Measurements from ENCODE around the gene PHF23. TPM values are rescaled to one million over a fixed set of nuclear protein-coding genes. Genes with fewer than 3 reads are reported as not detected.

PHF23 gene
- total RNA-seq, 6 experiments from 2014 or later = 16.0 to 24.3 (median 18.2) TPM

DNA sequence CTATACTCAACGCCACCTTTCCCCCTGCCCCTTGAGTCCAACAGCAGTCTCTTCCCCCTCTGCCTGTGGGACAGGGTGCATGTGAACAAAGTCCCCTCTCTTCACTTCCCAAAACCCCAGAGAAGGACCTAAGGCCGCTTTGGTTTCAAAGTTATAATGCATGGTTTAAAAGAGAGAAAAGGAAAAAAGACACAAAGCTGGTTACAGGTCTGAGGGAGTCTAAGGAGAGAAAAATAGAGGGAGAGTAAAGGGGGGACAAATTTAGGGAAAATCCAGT, 4.1 kb upstream of the PHF23 start:
- H3K9me3 ChIP-seq = no peaks in the 10 kb centered on the region
- TF ChIP-seq CTCF (IDR thresholded peaks at IDR 0.05) (no peak), POLR2A (IDR thresholded peaks at IDR 0.05) (no peak)
- DNase-seq (no peak), ATAC-seq (no peak)
- H3K4me1 ChIP-seq = peaks cover 0 to 23% (median 8%) of the 10 kb centered on the region in 4 donors
- intact Hi-C loops (cut with DNase I) = no loop called here
- H3K36me3 ChIP-seq = peaks cover 5 to 40% (median 18%) of the 10 kb centered on the region in 4 donors
- H3K4me3 ChIP-seq = peak overlapping the region; percentile 84 to 90 (median 88)
- H3K27me3 ChIP-seq = no peaks in the 10 kb centered on the region
- H3K27ac ChIP-seq = peak overlapping the region; percentile 95 to 99 (median 97)
- WGBS (ENCODE audit: insufficient coverage, low coverage, low lambda C conversion rate, missing lambda C conversion rate) = 6% methylated on average over 2 of the region's 2 CpGs

- ATAC-seq = peak; percentile 60 to 67 (median 64)
- intact Hi-C loops (cut with DNase I) = no loop called here
- H3K27me3 ChIP-seq = no peaks in the 10 kb centered on the region
- DNase-seq = peak; percentile 97
- peaks cover 5 to 40% (median 18%) of the 10 kb centered on the region in 4 donors for H3K36me3 ChIP-seq
- peak overlapping the region; percentile 95 to 99 (median 97) for H3K27ac ChIP-seq
- H3K4me1 ChIP-seq = peaks cover 0 to 23% (median 8%) of the 10 kb centered on the region in 4 donors
- peak; percentile 72 for TF ChIP-seq POLR2A (IDR thresholded peaks at IDR 0.05)
- peak in 2 of 4 donors; percentile 18 to 20 for TF ChIP-seq CTCF (IDR thresholded peaks at IDR 0.05)
- under 1% methylated on average over 24 of the region's 49 CpGs for WGBS (ENCODE audit: insufficient coverage, low coverage, low lambda C conversion rate, missing lambda C conversion rate)
- no peaks in the 10 kb centered on the region for H3K9me3 ChIP-seq
- H3K4me3 ChIP-seq = peak overlapping the region; percentile 84 to 90 (median 88)
These were observed 3.6 kb upstream of the PHF23 start for GRCh38 chr17:7242717-7243452.

DNA sequence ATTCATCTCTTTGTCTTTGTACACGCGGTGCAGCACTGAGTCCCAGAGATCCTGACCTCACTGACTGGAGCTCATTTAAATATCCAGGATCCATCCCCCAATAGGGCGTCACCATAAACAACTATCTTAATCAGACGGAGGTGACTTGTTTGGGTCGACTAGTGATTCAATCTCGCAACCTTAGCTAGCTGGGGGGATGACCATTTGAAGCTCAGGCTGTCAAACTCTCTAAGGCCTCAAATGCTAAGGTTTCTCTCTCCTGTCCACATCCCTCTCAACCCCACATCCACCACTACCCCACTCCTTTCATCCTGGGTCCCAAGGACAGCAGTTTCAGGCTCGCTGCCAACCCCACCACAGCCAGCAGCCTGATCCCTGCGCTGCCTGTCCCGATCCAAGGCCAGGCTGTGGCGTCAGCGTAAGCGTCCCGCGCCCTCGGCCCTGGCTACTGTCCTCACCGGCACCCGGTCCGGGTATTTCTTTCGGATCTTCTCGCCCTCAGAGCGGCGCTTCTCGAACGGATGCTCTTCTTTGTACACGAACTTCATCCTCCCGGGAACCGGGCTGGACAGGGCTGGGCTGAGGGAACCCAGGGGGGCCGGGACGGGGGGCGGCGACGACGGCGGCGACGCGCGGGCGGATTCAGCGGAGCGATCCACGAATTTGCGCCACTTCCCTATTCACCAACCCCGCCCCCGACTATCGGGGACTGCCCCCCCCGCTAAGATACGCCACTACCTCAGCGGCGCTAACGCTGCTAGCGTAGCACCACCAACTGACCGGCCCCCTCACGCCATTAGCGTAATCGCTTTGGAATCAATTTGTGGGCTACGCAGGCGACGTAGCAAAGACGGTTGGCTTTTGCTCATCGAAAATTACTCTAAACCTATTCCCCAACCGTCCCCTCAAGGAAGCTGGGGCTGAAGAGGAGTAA, 2.8 kb upstream of the PHF23 start, which contains the start of gene GABARAP:
Gene GABARAP, minus strand, starts transcription at position 667 of the 934 bp plus-strand sequence. Its CDS starts 119 bp downstream, at position 548.
- peaks cover 5 to 39% (median 18%) of the 10 kb centered on the region in 4 donors for H3K36me3 ChIP-seq
- intact Hi-C loops (cut with DNase I) = no loop called here
- WGBS (ENCODE audit: insufficient coverage, low coverage, low lambda C conversion rate, missing lambda C conversion rate) = under 1% methylated on average over 35 of the region's 62 CpGs

More for the DNA sequence above, 2.8 kb upstream of the PHF23 start, which contains the start of gene GABARAP:
- Histone ChIP-seq H3K4me1 (peaks cover 0 to 27% (median 8%) of the 10 kb centered on the region in 4 donors), H3K4me3 (peak within 1 kb of the TSS; percentile 84 to 90 (median 88)), H3K27ac (peak within 1 kb of the TSS; percentile 95 to 99 (median 97)), H3K9me3 (no peaks in the 10 kb centered on the region), H3K27me3 (no peaks in the 10 kb centered on the region)
- DNase-seq (peak; percentile 93 to 95 (median 95)), ATAC-seq (peak; percentile 50 to 73 (median 58))
- peak; percentile 54 for TF ChIP-seq POLR2A (IDR thresholded peaks at IDR 0.05)
- TF ChIP-seq CTCF (IDR thresholded peaks at IDR 0.05) = no peak
